GM12892 (cell line): ENCODE data around the gene DOCK6.

Experiments used
- DNase-seq: peaks from one replicate; pipeline ENCODE4 v3.0.0; 2011; ENCODE audit not compliant: insufficient read length
- FAIRE-seq: peaks from 2 replicates; lab custom pipeline; 2011; peaks lifted over from hg19 to GRCh38; lab: Jason Lieb, UNC
- POLR2A ChIP-seq: IDR thresholded peaks from 2 replicates; pipeline ENCODE4 v1.6.1; 2011; ENCODE audit warnings: low read depth, low read length, control low read depth
- POLR2AphosphoS5 ChIP-seq: IDR thresholded peaks from 2 replicates; pipeline ENCODE4 v1.6.1; 2011; ENCODE audit warnings: low read depth, low read length, control low read depth
- TAF1 ChIP-seq: IDR thresholded peaks from 2 replicates; pipeline ENCODE4 v1.6.1; 2011; ENCODE audit warnings: low read depth, mild to moderate bottlenecking, control low read depth, low read length, borderline replicate concordance

Gene DOCK6

DNA sequence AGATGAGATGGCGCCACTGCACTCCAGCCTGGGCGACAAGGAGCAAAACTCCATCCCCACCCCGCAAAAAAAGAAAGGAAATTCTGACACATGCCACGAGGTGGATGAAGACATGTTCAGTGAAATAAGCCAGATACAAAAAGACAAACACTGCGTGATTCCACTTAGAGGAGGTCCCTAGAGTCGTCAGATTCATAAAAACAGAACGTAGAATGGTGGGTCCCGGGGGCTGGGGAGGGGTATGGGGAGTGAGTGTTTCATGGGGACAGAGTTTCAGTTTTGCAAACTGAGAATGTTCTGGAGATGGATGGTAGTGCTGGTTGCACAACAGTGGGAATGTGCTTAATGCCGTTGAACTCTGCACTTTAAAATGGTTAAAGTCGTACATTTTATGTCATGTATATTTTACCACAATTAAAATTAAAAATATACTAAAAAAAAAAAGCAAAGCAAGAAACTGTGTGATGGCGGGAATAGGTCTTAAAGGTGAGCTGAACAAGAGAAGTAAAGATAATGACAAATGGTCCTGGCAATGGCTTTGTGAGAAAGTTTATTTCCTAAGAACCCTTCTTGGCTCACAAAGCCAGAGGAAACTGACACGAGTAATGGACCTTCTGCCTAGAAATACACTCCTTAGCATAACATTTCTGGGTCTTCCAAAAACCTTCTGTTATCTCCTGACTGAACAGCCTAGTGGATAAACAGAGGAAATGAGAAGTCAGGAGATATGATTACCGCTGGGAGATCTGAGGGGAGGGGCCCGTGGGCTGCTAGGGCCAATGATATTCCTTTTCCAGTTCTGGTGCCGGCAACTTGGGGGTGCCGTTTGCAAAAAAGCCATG lies 102.5 kb downstream of the DOCK6 start:
- no peak for TF ChIP-seq TAF1
- TF ChIP-seq POLR2A = no peak
- no peak for TF ChIP-seq POLR2AphosphoS5
- DNase-seq (no peak), FAIRE-seq (no peak)

DNA sequence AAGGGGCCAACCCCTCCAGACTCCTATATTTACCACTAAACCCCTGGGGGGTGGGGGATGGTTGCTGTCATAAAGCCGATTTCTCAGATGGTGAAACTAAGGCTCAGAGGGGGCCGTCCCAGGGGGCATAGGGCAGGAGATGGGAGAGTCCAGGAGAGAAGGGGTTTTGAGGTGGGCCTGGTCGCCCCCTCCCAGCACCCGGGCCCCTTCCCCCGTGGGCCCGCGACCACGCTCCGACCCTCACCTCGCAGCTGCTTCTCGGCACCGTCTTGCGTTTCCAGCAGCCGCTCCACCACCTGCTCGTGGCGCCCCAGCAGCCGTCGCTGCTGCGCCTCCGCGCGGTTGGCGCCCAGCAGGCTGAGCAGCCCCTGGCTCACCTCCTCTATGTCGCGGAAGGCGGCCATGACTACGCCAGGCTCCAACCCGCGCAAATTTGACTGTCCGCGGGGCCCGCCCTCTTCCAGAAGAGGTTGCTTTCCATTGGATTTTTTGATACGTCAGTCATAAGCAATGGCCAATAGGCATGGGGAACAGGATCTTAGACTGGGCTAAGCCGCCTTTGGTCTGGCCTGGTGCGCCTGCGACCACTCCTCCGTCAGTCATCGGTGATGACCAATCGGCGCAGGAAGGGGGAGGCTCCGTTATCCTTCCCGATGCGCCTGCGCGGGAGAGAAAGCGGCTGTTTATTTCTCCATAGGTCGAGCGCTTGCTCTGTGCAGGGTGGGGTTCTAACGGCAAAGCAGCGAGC lies 106.8 kb downstream of the DOCK6 start, which contains the start of gene SPC24:
Gene SPC24, minus strand, starts transcription at position 410 of the 748 bp plus-strand sequence. Its CDS starts 6 bp downstream, at position 404.
- FAIRE-seq = peak; percentile 98
- peak; percentile 100 for DNase-seq
- peak; percentile 84 for TF ChIP-seq POLR2A
- TF ChIP-seq POLR2AphosphoS5 = peak; percentile 81
- peak; percentile 85 for TF ChIP-seq TAF1

DNA sequence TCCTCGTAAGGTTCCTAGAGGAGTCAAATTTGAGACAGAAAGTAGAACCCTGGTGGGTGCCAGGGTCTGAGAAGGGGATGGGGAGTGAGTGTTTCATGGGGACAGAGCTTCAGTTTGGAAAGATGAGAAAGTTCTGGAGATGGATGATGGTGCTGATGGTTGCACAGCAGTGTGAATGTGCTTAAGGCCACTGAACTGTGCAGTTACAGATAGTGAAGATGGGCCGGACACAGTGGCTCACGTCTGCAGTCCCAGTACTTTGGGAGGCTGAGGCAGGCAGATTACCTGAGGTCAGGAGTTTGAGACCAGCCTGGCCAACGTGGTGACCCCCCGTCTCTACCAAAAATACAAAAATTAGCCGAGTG lies 107.7 kb downstream of the DOCK6 start:
- FAIRE-seq (no peak), DNase-seq (no peak)
- TF ChIP-seq TAF1 (no peak), POLR2AphosphoS5 (no peak), POLR2A (no peak)

DNA sequence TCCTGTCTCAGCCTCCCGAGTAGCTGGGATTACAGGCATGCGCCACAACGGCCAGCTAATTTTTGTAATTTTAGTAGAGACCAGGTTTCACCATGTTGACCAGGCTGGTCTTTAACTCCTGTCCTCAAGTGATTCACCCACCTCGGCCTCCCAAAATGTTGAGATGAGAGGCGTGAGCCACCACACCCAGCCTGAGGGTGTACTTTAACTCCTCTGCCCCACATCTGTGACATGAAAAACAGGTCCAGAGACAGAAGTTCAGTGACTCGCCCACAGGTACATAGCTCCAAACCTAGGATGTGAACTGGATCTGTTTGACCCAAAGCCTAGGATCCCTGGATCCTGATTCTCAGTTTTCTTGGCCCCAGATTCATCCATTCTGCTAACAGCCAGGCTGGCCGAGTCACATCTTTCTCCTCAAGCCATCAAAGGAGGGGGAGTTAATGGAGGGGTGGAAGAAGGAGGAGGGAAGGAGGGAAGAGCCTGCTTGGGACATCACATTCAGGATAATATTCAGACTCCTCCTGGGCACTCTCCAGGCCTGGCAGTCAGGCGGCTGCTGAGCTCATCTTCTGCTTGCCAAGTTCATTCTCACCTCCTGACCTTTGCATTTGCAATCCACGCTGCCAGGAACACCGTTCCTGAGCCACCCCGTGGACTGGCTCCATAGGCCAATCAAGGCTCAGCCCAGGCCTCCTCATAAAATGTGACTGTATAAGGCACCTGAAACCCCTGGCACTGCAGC lies 109.8 kb downstream of the DOCK6 start:
- FAIRE-seq = no peak
- no peak for DNase-seq
- TF ChIP-seq POLR2A (no peak), TAF1 (no peak), POLR2AphosphoS5 (no peak)

DNA sequence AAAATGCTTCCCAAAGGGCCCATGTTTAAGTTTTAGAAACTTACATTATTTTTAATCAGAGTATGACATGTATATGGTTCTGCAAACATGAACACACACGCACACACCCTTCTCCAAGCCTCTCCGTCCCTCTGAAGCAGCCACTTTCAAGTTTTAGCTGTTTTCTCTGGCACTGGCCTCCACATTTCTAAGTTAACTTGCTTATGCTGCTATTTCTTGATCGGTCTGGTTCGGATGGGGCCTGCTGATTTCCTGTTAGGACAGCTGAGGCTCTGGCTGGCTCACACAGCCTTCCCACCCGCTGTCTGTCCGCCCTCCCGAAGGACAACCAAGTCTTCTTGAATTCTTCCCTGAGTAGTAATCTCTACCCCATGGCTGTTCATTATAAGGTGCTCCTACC lies 111.1 kb downstream of the DOCK6 start:
- no peak for DNase-seq
- TF ChIP-seq POLR2A (no peak), TAF1 (no peak), POLR2AphosphoS5 (no peak)
- FAIRE-seq = no peak
